ENCODE measurements around the gene DEPDC4.
"Not testable (repeated sequence)": the region's sequence is repeated elsewhere in the genome, so short reads cannot be mapped to it uniquely, and the experiment has no call there.

Gene DEPDC4

GRCh38 chr12:100266835-100267602 lies at the start of gene DEPDC4, which contains the start of gene SCYL2:
Gene DEPDC4 (minus strand): TSS chr12:100267079. CDS start chr12:100267076, 3 bp downstream.
Gene SCYL2 (plus strand): TSS chr12:100267177. CDS start chr12:100282971, 15,794 bp downstream.
- peak; percentile 81 to 89 for DNase-seq (ENCODE audit: low read depth in 1 of 2, low spot score in 1 of 2)

- DNase-seq (ENCODE audit: low read depth in 1 of 2, low spot score in 1 of 2): no peak
Measured at GRCh38 chr12:100311317-100311716, 44.4 kb upstream of the DEPDC4 start.

- not testable (repeated sequence) for DNase-seq (ENCODE audit: low read depth in 1 of 2, low spot score in 1 of 2)
Measured at GRCh38 chr12:100308138-100308537, 41.3 kb upstream of the DEPDC4 start.

GRCh38 chr12:100304334-100304733 lies 37.5 kb upstream of the DEPDC4 start:
- not testable (repeated sequence) for DNase-seq (ENCODE audit: low read depth in 1 of 2, low spot score in 1 of 2)

GRCh38 chr12:100303831-100304230 lies 37.0 kb upstream of the DEPDC4 start:
- no peak for DNase-seq (ENCODE audit: low read depth in 1 of 2, low spot score in 1 of 2)

GRCh38 chr12:100302081-100302480 lies 35.2 kb upstream of the DEPDC4 start:
- DNase-seq (ENCODE audit: low read depth in 1 of 2, low spot score in 1 of 2): no peak

GRCh38 chr12:100295764-100296555 lies 29.1 kb upstream of the DEPDC4 start:
- DNase-seq (ENCODE audit: low read depth in 1 of 2, low spot score in 1 of 2): no peak

GRCh38 chr12:100294366-100294765 lies 27.5 kb upstream of the DEPDC4 start:
- DNase-seq (ENCODE audit: low read depth in 1 of 2, low spot score in 1 of 2): not testable (repeated sequence)

GRCh38 chr12:100293017-100293416 lies 26.1 kb upstream of the DEPDC4 start:
- no peak for DNase-seq (ENCODE audit: low read depth in 1 of 2, low spot score in 1 of 2)

GRCh38 chr12:100290016-100290415 lies 23.1 kb upstream of the DEPDC4 start:
- DNase-seq (ENCODE audit: low read depth in 1 of 2, low spot score in 1 of 2): no peak

GRCh38 chr12:100289038-100289437 lies 22.2 kb upstream of the DEPDC4 start:
- no peak for DNase-seq (ENCODE audit: low read depth in 1 of 2, low spot score in 1 of 2)

GRCh38 chr12:100284556-100284955 lies 17.7 kb upstream of the DEPDC4 start:
- not testable (repeated sequence) for DNase-seq (ENCODE audit: low read depth in 1 of 2, low spot score in 1 of 2)

GRCh38 chr12:100279607-100280244 lies 12.8 kb upstream of the DEPDC4 start:
- DNase-seq (ENCODE audit: low read depth in 1 of 2, low spot score in 1 of 2): no peak

- DNase-seq (ENCODE audit: low read depth in 1 of 2, low spot score in 1 of 2): no peak
Measured at GRCh38 chr12:100279159-100279558, 12.3 kb upstream of the DEPDC4 start.

GRCh38 chr12:100274291-100274690 lies 7.4 kb upstream of the DEPDC4 start:
- DNase-seq (ENCODE audit: low read depth in 1 of 2, low spot score in 1 of 2): no peak

GRCh38 chr12:100273782-100274181 lies 6.9 kb upstream of the DEPDC4 start:
- no peak for DNase-seq (ENCODE audit: low read depth in 1 of 2, low spot score in 1 of 2)

- no peak for DNase-seq (ENCODE audit: low read depth in 1 of 2, low spot score in 1 of 2)
Measured at GRCh38 chr12:100268835-100269564, 2.1 kb upstream of the DEPDC4 start.

GRCh38 chr12:100267603-100268281 lies 863 bp upstream of the DEPDC4 start:
- no peak for DNase-seq (ENCODE audit: low read depth in 1 of 2, low spot score in 1 of 2)

- peak; percentile 82 to 86 for DNase-seq (ENCODE audit: low read depth in 1 of 2, low spot score in 1 of 2)
Measured at GRCh38 chr12:100266585-100266834, 369 bp downstream of the DEPDC4 start.

- no peak for DNase-seq (ENCODE audit: low read depth in 1 of 2, low spot score in 1 of 2)
Measured at GRCh38 chr12:100265732-100266584, 921 bp downstream of the DEPDC4 start.
